Testis (tissue), 5 donors: ENCODE data around the gene INMT. TPM values are rescaled to one million over a fixed set of nuclear protein-coding genes. Genes with fewer than 3 reads are reported as not detected.
A peak's percentile ranks its signal among the peaks of the same experiment; 100 is the strongest.

Experiments
- DNase-seq: peaks from one replicate; pipeline ENCODE4 v3.0.0-alpha.2; 2019
- H3K27ac ChIP-seq, 2 donors: fragments of 200-600 bp; sonication (generic); one replicate each; pipeline ENCODE4 v1.5.1; 2019
- H3K27me3 ChIP-seq: fragments of 200-600 bp; sonication (generic); one replicate; pipeline ENCODE4 v1.5.1; 2019
- H3K36me3 ChIP-seq: fragments of 200-600 bp; sonication (generic); one replicate; pipeline ENCODE4 v1.5.1; 2017; ENCODE audit warnings: low read depth; ENCODE audit errors: missing control alignments
- H3K4me1 ChIP-seq: fragments of 200-600 bp; sonication (generic); one replicate; pipeline ENCODE4 v1.5.1; 2019
- H3K4me3 ChIP-seq, 2 donors: fragments of 200-600 bp; sonication (generic); one replicate each; pipeline ENCODE4 v1.5.1; 2017 to 2019
- H3K9me3 ChIP-seq: fragments of 200-600 bp; sonication (generic); one replicate; pipeline ENCODE4 v1.5.1; 2017
- CTCF ChIP-seq, 3 experiments: fragments of 450-650 bp in 2 of 3; fragments of 200-600 bp in 1 of 3; sonication (generic) in 1 of 3; IDR thresholded peaks; one replicate each; pipeline ENCODE4 v1.5.1; 2016 to 2019; ENCODE audit warnings: antibody characterized with exemption in 3 of 3, mild to moderate bottlenecking in 2 of 3, moderate library complexity in 1 of 3
- POLR2A ChIP-seq: fragments of 450-650 bp; IDR thresholded peaks from one replicate; pipeline ENCODE4 v1.6.1; 2017; ENCODE audit warnings: antibody characterized with exemption, mild to moderate bottlenecking, moderate library complexity
- WGBS, 2 donors: methylation state at CpG; one replicate each; pipeline ENCODE4 v1.1.5; 2018; 5-methylcytosine and 5-hydroxymethylcytosine counted together
- intact Hi-C: fragments of 100-400 bp; cut with DNase I; formaldehyde crosslinking; loops from one replicate; pipeline ENCODE4 v1.15.1; 2023; ENCODE audit warnings: low total_unique reads
- long read RNA-seq, 2 donors: transcript quantifications; one replicate each; lab custom pipeline, GENCODE V29; 2026
- polyA plus RNA-seq: library from polyadenylated mRNA; stranded (reverse); fragments of 350-450 nt; fragmentation: Illumina TruSeq; extraction: RNeasy Lipid Tissue Mini Kit (QIAGEN cat#74804); gene quantifications from one replicate; pipeline ENCODE4 v1.2.3, GENCODE V29; 2014; ENCODE audit warnings: low read depth, low replicate concordance; ENCODE audit not compliant: insufficient read depth
- total RNA-seq, 2 donors: library from RNA; depleted of rRNA; stranded (reverse); fragments of >200 nt; gene quantifications; one replicate each; pipeline ENCODE4 v1.2.3, GENCODE V29; 2016

The INMT gene
- 10 to 100 TPM; 41.2 to 68.4 TPM for total RNA-seq
- polyA plus RNA-seq, result 31.8 TPM
- long read RNA-seq, donor 1, result 0 reads
- long read RNA-seq, donor 2, partial matches to known transcripts, result 0 of 1 reads
- long read RNA-seq, donor 2, other reads (novel, unspliced or antisense), result 0 of 1 reads

GRCh38 chr7:30751696-30752273, at the start of gene INMT:
INMT (plus strand) TSS chr7:30752135; CDS start chr7:30752151, 16 bp downstream.
- peak; percentile 79 for DNase-seq
- peak within 1 kb of the TSS; percentile 74 to 82 for H3K27ac ChIP-seq

GRCh38 chr7:30702200-30702599, 49.7 kb upstream of the INMT start:
- intact Hi-C loops, result no loop called here
- WGBS, 2 donors, result 71 to 95% methylated on average over 1 of the region's 1 CpG
- H3K9me3 ChIP-seq, result no peaks in the 10 kb centered on the region
- H3K36me3 ChIP-seq, result no peaks in the 10 kb centered on the region
- TF ChIP-seq CTCF (IDR thresholded peaks at IDR 0.05) (no peak), POLR2A (no peak)
- H3K27ac ChIP-seq, result no peak overlapping the region
- no peaks in the 10 kb centered on the region for H3K27me3 ChIP-seq
- no peak overlapping the region for H3K4me3 ChIP-seq
- H3K4me1 ChIP-seq, result no peaks in the 10 kb centered on the region
- DNase-seq, result no peak

More at GRCh38 chr7:30751696-30752273, at the start of gene INMT:
- no peak for TF ChIP-seq POLR2A
- no peak for TF ChIP-seq CTCF (IDR thresholded peaks at IDR 0.05)
- H3K36me3 ChIP-seq, result no peaks in the 10 kb centered on the region
- H3K27me3 ChIP-seq, result no peaks in the 10 kb centered on the region
- 55 to 68% methylated on average over 6 of the region's 6 CpGs for WGBS, 2 donors
- H3K4me1 ChIP-seq, result peaks cover 21% of the 10 kb centered on the region
- intact Hi-C loops, result no loop called here
- peak within 1 kb of the TSS; percentile 56 to 66 for H3K4me3 ChIP-seq
- no peaks in the 10 kb centered on the region for H3K9me3 ChIP-seq

- Histone ChIP-seq H3K36me3 (no peaks in the 10 kb centered on the region), H3K4me1 (no peaks in the 10 kb centered on the region), H3K27me3 (no peaks in the 10 kb centered on the region), H3K4me3 (no peak overlapping the region), H3K27ac (no peak overlapping the region), H3K9me3 (no peaks in the 10 kb centered on the region)
- no peak for TF ChIP-seq POLR2A
- no peak for TF ChIP-seq CTCF (IDR thresholded peaks at IDR 0.05)
- intact Hi-C loops, result no loop called here
- DNase-seq, result no peak
- whole genome bisulfite sequencing, 2 donors, result 79 to 84% methylated on average over 4 of the region's 4 CpGs
Observed at GRCh38 chr7:30703756-30704155, 48.2 kb upstream of the INMT start.

- no peak for DNase-seq
- H3K27ac ChIP-seq, result no peak overlapping the region
- no peaks in the 10 kb centered on the region for H3K36me3 ChIP-seq
- TF ChIP-seq POLR2A (no peak), CTCF (IDR thresholded peaks at IDR 0.05) (no peak)
- H3K4me3 ChIP-seq, result no peak overlapping the region
- H3K27me3 ChIP-seq, result no peaks in the 10 kb centered on the region
- intact Hi-C loops, result no loop called here
- no peaks in the 10 kb centered on the region for H3K4me1 ChIP-seq
- H3K9me3 ChIP-seq, result no peaks in the 10 kb centered on the region
- 93 to 97% methylated on average over 7 to 8 of the region's 8 CpGs for WGBS, 2 donors
Observed at GRCh38 chr7:30705008-30705407, 46.9 kb upstream of the INMT start.

GRCh38 chr7:30705596-30705995, 46.3 kb upstream of the INMT start:
- intact Hi-C loops, result no loop called here
- TF ChIP-seq POLR2A (no peak), CTCF (IDR thresholded peaks at IDR 0.05) (no peak)
- no peak for DNase-seq
- H3K36me3 ChIP-seq, result no peaks in the 10 kb centered on the region
- no peaks in the 10 kb centered on the region for H3K4me1 ChIP-seq
- H3K27me3 ChIP-seq, result no peaks in the 10 kb centered on the region
- H3K27ac ChIP-seq, result no peak overlapping the region
- no peak overlapping the region for H3K4me3 ChIP-seq
- H3K9me3 ChIP-seq, result no peaks in the 10 kb centered on the region
- 81 to 92% methylated on average over 13 of the region's 13 CpGs for WGBS, 2 donors
